Measurements from ENCODE around the gene RBM12. TPM values are rescaled to one million over a fixed set of nuclear protein-coding genes. Genes with fewer than 3 reads are reported as not detected.

The RBM12 gene
- total and polyA plus RNA-seq, 4 donors = 50.2 to 73.9 (median 66.1) TPM

- DNase-seq (ENCODE audit: low read depth in 4 of 6, low spot score in 6 of 6) = peak in 2 of 6 donors; percentile 73 to 99
- H3K27ac ChIP-seq (ENCODE audit: low read depth, low read length) = peak overlapping the region; percentile 84
- H3K4me1 ChIP-seq (ENCODE audit: control insufficient read depth, insufficient read depth, low read length) = peaks cover 42% of the 10 kb centered on the region
- no peaks in the 10 kb centered on the region for H3K9me3 ChIP-seq (ENCODE audit: control insufficient read depth, insufficient read depth, low read length)
- peak overlapping the region; percentile 49 for H3K4me3 ChIP-seq (ENCODE audit: low read depth, low read length)
- H3K36me3 ChIP-seq (ENCODE audit: control insufficient read depth, insufficient read depth, low read length) = peaks cover 2% of the 10 kb centered on the region
- H3K27me3 ChIP-seq (ENCODE audit: control insufficient read depth, insufficient read depth, low read length) = peaks cover 19% of the 10 kb centered on the region
- WGBS (ENCODE audit: insufficient coverage) = 3% methylated on average over 54 of the region's 57 CpGs
Observed at GRCh38 chr20:35616465-35617396, 48.0 kb downstream of the RBM12 start.

- Histone ChIP-seq H3K4me3 (ENCODE audit: low read depth, low read length) (peak within 1 kb of the TSS; percentile 63), H3K9me3 (ENCODE audit: control insufficient read depth, insufficient read depth, low read length) (no peaks in the 10 kb centered on the region), H3K36me3 (ENCODE audit: control insufficient read depth, insufficient read depth, low read length) (peaks cover 2% of the 10 kb centered on the region), H3K27ac (ENCODE audit: low read depth, low read length) (peak within 1 kb of the TSS; percentile 84), H3K27me3 (ENCODE audit: control insufficient read depth, insufficient read depth, low read length) (peaks cover 19% of the 10 kb centered on the region), H3K4me1 (ENCODE audit: control insufficient read depth, insufficient read depth, low read length) (peaks cover 42% of the 10 kb centered on the region)
- DNase-seq (ENCODE audit: low read depth in 4 of 6, low spot score in 6 of 6) = peak; percentile 78 to 98 (median 89)
- WGBS (ENCODE audit: insufficient coverage) = under 1% methylated on average over 68 of the region's 68 CpGs
Observed at GRCh38 chr20:35615667-35616464, 48.8 kb downstream of the RBM12 start, which contains the start of gene SPAG4. Gene SPAG4 (plus strand): TSS chr20:35615829. CDS start chr20:35616004, 175 bp downstream.

GRCh38 chr20:35611482-35611881, 53.2 kb downstream of the RBM12 start:
- Histone ChIP-seq H3K27ac (ENCODE audit: low read depth, low read length) (no peak overlapping the region), H3K9me3 (ENCODE audit: control insufficient read depth, insufficient read depth, low read length) (no peaks in the 10 kb centered on the region), H3K27me3 (ENCODE audit: control insufficient read depth, insufficient read depth, low read length) (no peaks in the 10 kb centered on the region), H3K36me3 (ENCODE audit: control insufficient read depth, insufficient read depth, low read length) (no peaks in the 10 kb centered on the region), H3K4me3 (ENCODE audit: low read depth, low read length) (no peak overlapping the region), H3K4me1 (ENCODE audit: control insufficient read depth, insufficient read depth, low read length) (peaks cover 11% of the 10 kb centered on the region)
- 94% methylated on average over 2 of the region's 2 CpGs for WGBS (ENCODE audit: insufficient coverage)
- no peak for DNase-seq (ENCODE audit: low read depth in 4 of 6, low spot score in 6 of 6)

GRCh38 chr20:35610833-35611427, 53.8 kb downstream of the RBM12 start:
- 92% methylated on average over 7 of the region's 9 CpGs for WGBS (ENCODE audit: insufficient coverage)
- Histone ChIP-seq H3K36me3 (ENCODE audit: control insufficient read depth, insufficient read depth, low read length) (no peaks in the 10 kb centered on the region), H3K4me3 (ENCODE audit: low read depth, low read length) (no peak overlapping the region), H3K27ac (ENCODE audit: low read depth, low read length) (no peak overlapping the region), H3K27me3 (ENCODE audit: control insufficient read depth, insufficient read depth, low read length) (no peaks in the 10 kb centered on the region), H3K9me3 (ENCODE audit: control insufficient read depth, insufficient read depth, low read length) (no peaks in the 10 kb centered on the region), H3K4me1 (ENCODE audit: control insufficient read depth, insufficient read depth, low read length) (peaks cover 7% of the 10 kb centered on the region)
- DNase-seq (ENCODE audit: low read depth in 4 of 6, low spot score in 6 of 6) = no peak

- H3K36me3 ChIP-seq (ENCODE audit: control insufficient read depth, insufficient read depth, low read length) = no peaks in the 10 kb centered on the region
- WGBS (ENCODE audit: insufficient coverage) = 88% methylated on average over 9 of the region's 14 CpGs
- no peak overlapping the region for H3K4me3 ChIP-seq (ENCODE audit: low read depth, low read length)
- DNase-seq (ENCODE audit: low read depth in 4 of 6, low spot score in 6 of 6) = no peak
- no peak overlapping the region for H3K27ac ChIP-seq (ENCODE audit: low read depth, low read length)
- peaks cover 9% of the 10 kb centered on the region for H3K27me3 ChIP-seq (ENCODE audit: control insufficient read depth, insufficient read depth, low read length)
- H3K4me1 ChIP-seq (ENCODE audit: control insufficient read depth, insufficient read depth, low read length) = peaks cover 3% of the 10 kb centered on the region
- no peaks in the 10 kb centered on the region for H3K9me3 ChIP-seq (ENCODE audit: control insufficient read depth, insufficient read depth, low read length)
Observed at GRCh38 chr20:35607003-35607735, 57.5 kb downstream of the RBM12 start.

GRCh38 chr20:35606127-35606526, 58.6 kb downstream of the RBM12 start:
- Histone ChIP-seq H3K4me1 (ENCODE audit: control insufficient read depth, insufficient read depth, low read length) (peaks cover 14% of the 10 kb centered on the region), H3K36me3 (ENCODE audit: control insufficient read depth, insufficient read depth, low read length) (no peaks in the 10 kb centered on the region), H3K27ac (ENCODE audit: low read depth, low read length) (no peak overlapping the region), H3K9me3 (ENCODE audit: control insufficient read depth, insufficient read depth, low read length) (no peaks in the 10 kb centered on the region), H3K27me3 (ENCODE audit: control insufficient read depth, insufficient read depth, low read length) (peaks cover 17% of the 10 kb centered on the region), H3K4me3 (ENCODE audit: low read depth, low read length) (no peak overlapping the region)
- no peak for DNase-seq (ENCODE audit: low read depth in 4 of 6, low spot score in 6 of 6)
- WGBS (ENCODE audit: insufficient coverage) = 100% methylated on average over 3 of the region's 4 CpGs

- no peak overlapping the region for H3K27ac ChIP-seq (ENCODE audit: low read depth, low read length)
- H3K4me1 ChIP-seq (ENCODE audit: control insufficient read depth, insufficient read depth, low read length) = peaks cover 21% of the 10 kb centered on the region
- H3K4me3 ChIP-seq (ENCODE audit: low read depth, low read length) = no peak overlapping the region
- H3K36me3 ChIP-seq (ENCODE audit: control insufficient read depth, insufficient read depth, low read length) = peaks cover 2% of the 10 kb centered on the region
- H3K9me3 ChIP-seq (ENCODE audit: control insufficient read depth, insufficient read depth, low read length) = no peaks in the 10 kb centered on the region
- peaks cover 26% of the 10 kb centered on the region for H3K27me3 ChIP-seq (ENCODE audit: control insufficient read depth, insufficient read depth, low read length)
- WGBS (ENCODE audit: insufficient coverage) = 50% methylated on average over 2 of the region's 4 CpGs
- DNase-seq (ENCODE audit: low read depth in 4 of 6, low spot score in 6 of 6) = no peak
Observed at GRCh38 chr20:35604449-35604747, 60.3 kb downstream of the RBM12 start.

GRCh38 chr20:35603695-35604448, 60.8 kb downstream of the RBM12 start:
- 92% methylated on average over 9 of the region's 11 CpGs for whole genome bisulfite sequencing (ENCODE audit: insufficient coverage)

More at GRCh38 chr20:35603695-35604448, 60.8 kb downstream of the RBM12 start:
- peaks cover 21% of the 10 kb centered on the region for H3K4me1 ChIP-seq (ENCODE audit: control insufficient read depth, insufficient read depth, low read length)
- no peak overlapping the region for H3K27ac ChIP-seq (ENCODE audit: low read depth, low read length)
- no peak overlapping the region for H3K4me3 ChIP-seq (ENCODE audit: low read depth, low read length)
- peaks cover 26% of the 10 kb centered on the region for H3K27me3 ChIP-seq (ENCODE audit: control insufficient read depth, insufficient read depth, low read length)
- no peak for DNase-seq (ENCODE audit: low read depth in 4 of 6, low spot score in 6 of 6)
- peaks cover 2% of the 10 kb centered on the region for H3K36me3 ChIP-seq (ENCODE audit: control insufficient read depth, insufficient read depth, low read length)
- H3K9me3 ChIP-seq (ENCODE audit: control insufficient read depth, insufficient read depth, low read length) = no peaks in the 10 kb centered on the region
